ENCODE results near the gene EIF4E2. TPM values are rescaled to one million over a fixed set of nuclear protein-coding genes. Genes with fewer than 3 reads are reported as not detected.

The EIF4E2 gene
- total RNA-seq, 1 experiment from 2014 or later: 97.8 TPM

GRCh38 chr2:232533944-232534710 is 16.4 kb upstream of the EIF4E2 start:
- Mint-ChIP-seq H3K27me3 (ENCODE audit: low read depth) (peaks cover 13% of the 10 kb centered on the region), H3K36me3 (peaks cover 4% of the 10 kb centered on the region; the same call in 1 of the 2 replicates), H3K27ac (no peak overlapping the region; the same call in 1 of the 2 replicates), H3K9me3 (peaks cover 11% of the 10 kb centered on the region), H3K4me3 (no peak overlapping the region), H3K4me1 (peaks cover 23% of the 10 kb centered on the region)
- POLR2A ChIA-PET: no interaction called here
- DNase-seq (ENCODE audit: low spot score) (no peak), ATAC-seq (no peak)
- no peak for TF ChIP-seq ZNF671 (CRISPR knock-in tag; IDR thresholded peaks at IDR 0.05)
- TF ChIP-seq FOXP1 (CRISPR knock-in tag; IDR thresholded peaks at IDR 0.05; ENCODE audit: borderline replicate concordance): no peak
- no peak for TF ChIP-seq TEAD4 (CRISPR knock-in tag; IDR thresholded peaks at IDR 0.05)
- no peak for TF ChIP-seq CDX4 (CRISPR knock-in tag; IDR thresholded peaks at IDR 0.05; ENCODE audit: borderline replicate concordance)
- TF ChIP-seq PREB (CRISPR knock-in tag; IDR thresholded peaks at IDR 0.05; ENCODE audit: borderline replicate concordance): no peak
- no peak for TF ChIP-seq ZNF396 (CRISPR knock-in tag; IDR thresholded peaks at IDR 0.05; ENCODE audit: borderline replicate concordance)
- no peak for TF ChIP-seq TCF7 (CRISPR knock-in tag; IDR thresholded peaks at IDR 0.05; ENCODE audit: low read depth)
- no peak for TF ChIP-seq ZNF138 (CRISPR knock-in tag; conservative IDR thresholded peaks at IDR 0.05)
- no peak for TF ChIP-seq OVOL2 (CRISPR knock-in tag; IDR thresholded peaks at IDR 0.05; ENCODE audit: borderline replicate concordance)
- TF ChIP-seq E2F5 (CRISPR knock-in tag; IDR thresholded peaks at IDR 0.05): no peak
- TF ChIP-seq, protein P1, sequence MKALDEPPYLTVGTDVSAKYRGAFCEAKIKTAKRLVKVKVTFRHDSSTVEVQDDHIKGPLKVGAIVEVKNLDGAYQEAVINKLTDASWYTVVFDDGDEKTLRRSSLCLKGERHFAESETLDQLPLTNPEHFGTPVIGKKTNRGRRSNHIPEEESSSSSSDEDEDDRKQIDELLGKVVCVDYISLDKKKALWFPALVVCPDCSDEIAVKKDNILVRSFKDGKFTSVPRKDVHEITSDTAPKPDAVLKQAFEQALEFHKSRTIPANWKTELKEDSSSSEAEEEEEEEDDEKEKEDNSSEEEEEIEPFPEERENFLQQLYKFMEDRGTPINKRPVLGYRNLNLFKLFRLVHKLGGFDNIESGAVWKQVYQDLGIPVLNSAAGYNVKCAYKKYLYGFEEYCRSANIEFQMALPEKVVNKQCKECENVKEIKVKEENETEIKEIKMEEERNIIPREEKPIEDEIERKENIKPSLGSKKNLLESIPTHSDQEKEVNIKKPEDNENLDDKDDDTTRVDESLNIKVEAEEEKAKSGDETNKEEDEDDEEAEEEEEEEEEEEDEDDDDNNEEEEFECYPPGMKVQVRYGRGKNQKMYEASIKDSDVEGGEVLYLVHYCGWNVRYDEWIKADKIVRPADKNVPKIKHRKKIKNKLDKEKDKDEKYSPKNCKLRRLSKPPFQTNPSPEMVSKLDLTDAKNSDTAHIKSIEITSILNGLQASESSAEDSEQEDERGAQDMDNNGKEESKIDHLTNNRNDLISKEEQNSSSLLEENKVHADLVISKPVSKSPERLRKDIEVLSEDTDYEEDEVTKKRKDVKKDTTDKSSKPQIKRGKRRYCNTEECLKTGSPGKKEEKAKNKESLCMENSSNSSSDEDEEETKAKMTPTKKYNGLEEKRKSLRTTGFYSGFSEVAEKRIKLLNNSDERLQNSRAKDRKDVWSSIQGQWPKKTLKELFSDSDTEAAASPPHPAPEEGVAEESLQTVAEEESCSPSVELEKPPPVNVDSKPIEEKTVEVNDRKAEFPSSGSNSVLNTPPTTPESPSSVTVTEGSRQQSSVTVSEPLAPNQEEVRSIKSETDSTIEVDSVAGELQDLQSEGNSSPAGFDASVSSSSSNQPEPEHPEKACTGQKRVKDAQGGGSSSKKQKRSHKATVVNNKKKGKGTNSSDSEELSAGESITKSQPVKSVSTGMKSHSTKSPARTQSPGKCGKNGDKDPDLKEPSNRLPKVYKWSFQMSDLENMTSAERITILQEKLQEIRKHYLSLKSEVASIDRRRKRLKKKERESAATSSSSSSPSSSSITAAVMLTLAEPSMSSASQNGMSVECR (CRISPR knock-in tag; IDR thresholded peaks at IDR 0.05; ENCODE audit: borderline replicate concordance): no peak
- no peak for TF ChIP-seq MLX (CRISPR knock-in tag; IDR thresholded peaks at IDR 0.05)
- TF ChIP-seq, protein P2, sequence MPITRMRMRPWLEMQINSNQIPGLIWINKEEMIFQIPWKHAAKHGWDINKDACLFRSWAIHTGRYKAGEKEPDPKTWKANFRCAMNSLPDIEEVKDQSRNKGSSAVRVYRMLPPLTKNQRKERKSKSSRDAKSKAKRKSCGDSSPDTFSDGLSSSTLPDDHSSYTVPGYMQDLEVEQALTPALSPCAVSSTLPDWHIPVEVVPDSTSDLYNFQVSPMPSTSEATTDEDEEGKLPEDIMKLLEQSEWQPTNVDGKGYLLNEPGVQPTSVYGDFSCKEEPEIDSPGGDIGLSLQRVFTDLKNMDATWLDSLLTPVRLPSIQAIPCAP (CRISPR knock-in tag; IDR thresholded peaks at IDR 0.05): no peak
- TF ChIP-seq, protein P3, sequence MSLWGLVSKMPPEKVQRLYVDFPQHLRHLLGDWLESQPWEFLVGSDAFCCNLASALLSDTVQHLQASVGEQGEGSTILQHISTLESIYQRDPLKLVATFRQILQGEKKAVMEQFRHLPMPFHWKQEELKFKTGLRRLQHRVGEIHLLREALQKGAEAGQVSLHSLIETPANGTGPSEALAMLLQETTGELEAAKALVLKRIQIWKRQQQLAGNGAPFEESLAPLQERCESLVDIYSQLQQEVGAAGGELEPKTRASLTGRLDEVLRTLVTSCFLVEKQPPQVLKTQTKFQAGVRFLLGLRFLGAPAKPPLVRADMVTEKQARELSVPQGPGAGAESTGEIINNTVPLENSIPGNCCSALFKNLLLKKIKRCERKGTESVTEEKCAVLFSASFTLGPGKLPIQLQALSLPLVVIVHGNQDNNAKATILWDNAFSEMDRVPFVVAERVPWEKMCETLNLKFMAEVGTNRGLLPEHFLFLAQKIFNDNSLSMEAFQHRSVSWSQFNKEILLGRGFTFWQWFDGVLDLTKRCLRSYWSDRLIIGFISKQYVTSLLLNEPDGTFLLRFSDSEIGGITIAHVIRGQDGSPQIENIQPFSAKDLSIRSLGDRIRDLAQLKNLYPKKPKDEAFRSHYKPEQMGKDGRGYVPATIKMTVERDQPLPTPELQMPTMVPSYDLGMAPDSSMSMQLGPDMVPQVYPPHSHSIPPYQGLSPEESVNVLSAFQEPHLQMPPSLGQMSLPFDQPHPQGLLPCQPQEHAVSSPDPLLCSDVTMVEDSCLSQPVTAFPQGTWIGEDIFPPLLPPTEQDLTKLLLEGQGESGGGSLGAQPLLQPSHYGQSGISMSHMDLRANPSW (CRISPR knock-in tag; conservative IDR thresholded peaks at IDR 0.05; ENCODE audit: low read depth): no peak
- TF ChIP-seq ZNF416 (CRISPR knock-in tag; IDR thresholded peaks at IDR 0.05): no peak
- CTCF ChIA-PET: interaction anchor here (2.4 to 4.5 kb wide), 2 partner anchors 11 to 167 kb away, joined by 7 to 36 read pairs; no protein-coding TSS in a partner anchor

Data from WTC11 (cell line).